SKM-1 treated with dmso at 0.1 percent for 144 hours (cell line): ENCODE measurements around the gene SUMO1.

Source experiments
- DNase-seq: peaks from one replicate; lab custom pipeline; 2025; ENCODE audit not compliant: unreplicated experiment; lab: John Stamatoyannopoulos, UW

Gene SUMO1

GRCh38 chr2:202157211-202157990 lies 81.0 kb downstream of the SUMO1 start:
- DNase-seq: no peak
